Neural cell (in vitro differentiated cells): Measurements from ENCODE around the gene HS6ST1.

ENCODE experiments used
- CTCF ChIP-seq: fragments of 450-650 bp; IDR thresholded peaks from 2 replicates; pipeline ENCODE4 v1.5.1; 2014; ENCODE audit warnings: antibody characterized with exemption, mild to moderate bottlenecking, moderate library complexity; ENCODE audit not compliant: poor library complexity, severe bottlenecking
- SMC3 ChIP-seq: fragments of 450-650 bp; conservative IDR thresholded peaks from 2 replicates; pipeline ENCODE4 v1.6.1; 2014; ENCODE audit warnings: antibody characterized with exemption, mild to moderate bottlenecking, moderate library complexity; ENCODE audit not compliant: poor library complexity
- TAF1 ChIP-seq: IDR thresholded peaks from 2 replicates; pipeline ENCODE4 v1.6.1; 2012; ENCODE audit warnings: low read depth

- TF ChIP-seq TAF1 (no peak), CTCF (no peak), SMC3 (no peak)
These were observed 25.3 kb downstream of the HS6ST1 start for GRCh38 chr2:128293426-128293755.
